Panc1 (cell line): Measurements from ENCODE around the gene TBC1D10B. TPM values are rescaled to one million over a fixed set of nuclear protein-coding genes. Genes with fewer than 3 reads are reported as not detected.
A peak's percentile ranks its signal among the peaks of the same experiment; 100 is the strongest.

ENCODE experiments used
- ATAC-seq: fragments of 200-7000 bp; cut with Tn5 transposase; 2 replicates; pipeline ENCODE4 v1.9.1; 2020; ENCODE audit warnings: mild to moderate bottlenecking, moderate library complexity
- BruUV-seq: library from RNA; stranded (reverse); fragments of 400-500 nt; replicated peaks from 2 replicates; lab custom pipeline; 2021; lab: Mats Ljungman, UMichigan
- CTCF ChIA-PET: fragments of 300-600 bp; sonication (Branson Sonifier 250); formaldehyde crosslinking; loops from one replicate; lab custom pipeline; 2022; ENCODE audit warnings: antibody characterized with exemption; lab: Charles Lee
- POLR2A ChIA-PET: fragments of 300-600 bp; sonication (Branson Sonifier 250); formaldehyde crosslinking; loops from one replicate; lab custom pipeline; 2022; ENCODE audit warnings: antibody characterized with exemption; lab: Charles Lee
- DNase-seq: peaks from one replicate; pipeline ENCODE4 v3.0.0-alpha.2; 2010; ENCODE audit warnings: low read depth, low spot score
- H3K27ac ChIP-seq: 2 replicates; pipeline ENCODE4 v1.5.1; 2011; ENCODE audit warnings: mild to moderate bottlenecking, low read length, inconsistent platforms
- H3K27me3 ChIP-seq: fragments of 200-500 bp; sonication (Bioruptor generic); 2 replicates; pipeline ENCODE4 v1.6.0; 2014; ENCODE audit warnings: low read length, inconsistent platforms; ENCODE audit not compliant: control insufficient read depth, insufficient read depth
- H3K36me3 ChIP-seq: fragments of 200-500 bp; sonication (Bioruptor generic); 2 replicates; pipeline ENCODE4 v1.5.1; 2014; ENCODE audit warnings: inconsistent platforms, mild to moderate bottlenecking, low read length, moderate library complexity; ENCODE audit not compliant: control insufficient read depth, insufficient read depth
- H3K4me1 ChIP-seq: 2 replicates; pipeline ENCODE4 v1.5.1; 2011; ENCODE audit warnings: inconsistent platforms, mild to moderate bottlenecking, low read length, moderate library complexity; ENCODE audit not compliant: control insufficient read depth, insufficient read depth
- H3K4me3 ChIP-seq, 2 experiments: 2 replicates each; pipeline ENCODE4 v1.5.1; 2011 to 2012; ENCODE audit warnings: low read depth in 2 of 2, low read length in 2 of 2, mild to moderate bottlenecking in 2 of 2, inconsistent platforms in 1 of 2, moderate library complexity in 1 of 2
- H3K9me3 ChIP-seq: fragments of 200-500 bp; sonication (Bioruptor generic); 2 replicates; pipeline ENCODE4 v1.5.1; 2014; ENCODE audit warnings: low read depth, mild to moderate bottlenecking, inconsistent platforms, low read length, moderate library complexity; ENCODE audit not compliant: control insufficient read depth, insufficient read depth
- POLR2AphosphoS5 ChIP-seq: IDR thresholded peaks from 2 replicates; pipeline ENCODE4 v1.6.1; 2012; ENCODE audit warnings: mild to moderate bottlenecking, low read depth, low read length, moderate library complexity
- SIN3A ChIP-seq: IDR thresholded peaks from 2 replicates; pipeline ENCODE4 v1.6.1; 2012; ENCODE audit warnings: low read depth, mild to moderate bottlenecking, low read length, moderate library complexity, borderline replicate concordance; ENCODE audit not compliant: insufficient read depth
- TCF7L2 ChIP-seq: IDR thresholded peaks from 2 replicates; pipeline ENCODE4 v1.6.1; 2011; ENCODE audit warnings: mild to moderate bottlenecking, low read depth, low read length, inconsistent platforms
- in situ Hi-C: cut with HindIII; loops from 2 replicates; pipeline ENCODE4 v1.10.0; 2016; ENCODE audit warnings: low sequenced_read_pairs, low pct_unique_long_range_greater_than_20kb
- intact Hi-C: fragments of 100-400 bp; cut with micrococcal nuclease; formaldehyde crosslinking; loops from one replicate; pipeline ENCODE4 v1.10.0; 2022; ENCODE audit not compliant: unreplicated experiment
- total RNA-seq: library from RNA; stranded (reverse); gene quantifications from one replicate; pipeline ENCODE4 v1.2.1, GENCODE V29; 2021; ENCODE audit not compliant: unreplicated experiment
- TF ChIP-seq, protein P1 (sequence below), 2 experiments: IDR thresholded peaks; 2 replicates each; pipeline ENCODE4 v1.6.1; 2011 to 2012; ENCODE audit warnings: low read depth in 2 of 2, control low read depth in 1 of 2, low read length in 1 of 2, mild to moderate bottlenecking in 1 of 2, moderate library complexity in 1 of 2; ENCODE audit not compliant: insufficient read depth in 1 of 2
- TF ChIP-seq, protein P2 (sequence below): fragments of 450-650 bp; IDR thresholded peaks from 2 replicates; pipeline ENCODE4 v1.5.1; 2017; ENCODE audit warnings: mild to moderate bottlenecking

TBC1D10B gene
- total RNA-seq, 1 experiment from 2014 or later = 52.6 TPM

DNA sequence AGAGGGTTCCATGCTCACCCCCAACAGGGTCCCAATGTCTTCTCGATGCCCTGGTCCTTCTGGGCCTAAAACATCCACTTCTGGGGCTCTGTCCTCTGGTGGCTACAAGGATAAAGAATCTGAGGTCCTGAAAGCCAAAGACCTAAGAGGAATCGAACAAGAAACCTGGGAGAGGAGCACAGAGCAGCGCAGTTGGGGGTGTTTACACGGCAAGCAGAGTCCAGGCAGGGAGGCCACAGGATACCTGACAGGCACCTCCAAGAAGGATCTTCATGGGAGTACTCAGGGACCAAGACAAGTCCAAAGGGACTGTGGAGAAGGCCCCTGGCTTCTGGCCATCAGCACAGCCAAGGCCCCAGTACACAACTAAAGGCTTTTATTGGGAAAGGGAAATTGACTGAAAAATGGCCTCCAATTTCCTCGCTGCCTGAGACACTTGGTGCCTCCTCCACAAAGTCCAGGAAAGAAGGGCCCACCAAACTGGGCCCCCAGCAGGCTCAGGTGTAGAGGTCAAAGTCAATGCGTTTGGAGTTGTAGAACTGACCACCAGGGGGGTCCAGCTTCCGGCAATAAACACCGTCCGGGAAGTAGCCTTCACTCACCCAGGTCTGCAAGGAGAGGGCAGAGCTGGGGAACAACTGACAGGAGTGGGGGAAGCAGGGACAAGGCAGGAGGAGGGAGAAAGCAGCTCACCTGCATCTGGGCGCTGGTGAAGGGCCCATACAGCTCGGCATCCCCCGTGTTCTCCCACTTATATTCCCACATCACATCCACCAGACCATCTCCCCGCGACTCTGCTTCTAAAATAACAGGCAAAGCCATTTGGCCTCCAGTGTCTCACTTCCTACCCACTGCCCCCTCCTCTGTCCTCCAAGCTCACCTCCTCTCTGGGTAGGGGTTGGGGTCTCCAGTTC is 17.5 kb downstream of the TBC1D10B start:
- no TSS peak for BruUV-seq
- H3K4me1 ChIP-seq = peaks cover 49% of the 10 kb centered on the region

DNA sequence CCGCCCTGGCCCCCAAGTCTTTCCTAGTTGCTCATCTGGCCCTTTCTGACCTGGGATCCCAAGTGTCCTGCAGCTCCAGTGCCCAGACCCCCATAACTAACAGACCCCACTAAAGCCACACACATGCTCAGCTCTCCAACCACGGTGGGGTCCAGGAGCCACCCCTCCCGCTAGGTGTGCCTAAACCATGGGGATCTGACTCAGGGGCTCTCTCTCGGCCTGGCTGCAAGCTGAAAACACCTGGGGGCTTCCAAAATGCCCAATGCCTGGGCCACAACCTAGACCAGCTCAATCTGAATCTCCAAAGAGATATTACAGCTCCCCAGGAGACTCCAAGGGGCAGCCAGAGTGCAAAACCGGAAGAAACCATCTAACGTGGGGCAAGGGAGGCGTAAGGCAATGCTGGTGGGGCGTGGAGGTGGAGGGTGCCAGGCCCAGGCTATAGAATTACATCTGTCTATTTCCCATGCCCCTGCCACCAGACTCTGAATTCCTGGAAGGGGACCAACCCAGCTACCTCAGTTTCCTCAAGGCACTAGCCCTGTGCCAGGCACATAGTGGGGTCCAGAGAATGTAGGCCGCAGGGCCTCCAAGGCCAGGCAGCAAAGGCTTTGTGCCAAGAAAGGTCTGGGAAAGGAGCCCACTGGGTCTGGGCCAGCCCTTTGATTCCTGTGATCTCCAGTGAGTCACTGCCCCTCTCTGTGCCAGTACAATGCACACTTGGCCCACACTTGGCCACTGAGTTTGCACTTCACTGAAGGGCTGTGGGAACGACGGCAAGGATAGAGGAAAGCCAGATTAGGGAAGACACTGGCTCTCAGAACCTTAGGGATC is 18.5 kb downstream of the TBC1D10B start:
- Histone ChIP-seq H3K27me3 (no peaks in the 10 kb centered on the region), H3K9me3 (no peaks in the 10 kb centered on the region), H3K4me1 (peaks cover 43% of the 10 kb centered on the region), H3K36me3 (peaks cover 5% of the 10 kb centered on the region), H3K27ac (peak overlapping the region; percentile 68), H3K4me3 (no peak overlapping the region)
- ATAC-seq (no peak), DNase-seq (no peak)
- POLR2A ChIA-PET = interaction anchor here (0.6 kb wide), 1 partner anchor 17 kb away, joined by 11 read pairs; no protein-coding TSS in a partner anchor
- peak; percentile 97 for TF ChIP-seq TCF7L2
- TF ChIP-seq SIN3A = no peak
- CTCF ChIA-PET = no interaction called here
- in situ Hi-C loops (no loop called here), intact Hi-C loops (no loop called here)
- no TSS peak for BruUV-seq

More for the DNA sequence above, 17.5 kb downstream of the TBC1D10B start:
- intact Hi-C loops = no loop called here
- DNase-seq = no peak
- Histone ChIP-seq H3K36me3 (peaks cover 5% of the 10 kb centered on the region), H3K4me3 (no peak overlapping the region), H3K27ac (peak overlapping the region; percentile 68), H3K9me3 (no peaks in the 10 kb centered on the region), H3K27me3 (no peaks in the 10 kb centered on the region)
- TF ChIP-seq, protein P1, sequence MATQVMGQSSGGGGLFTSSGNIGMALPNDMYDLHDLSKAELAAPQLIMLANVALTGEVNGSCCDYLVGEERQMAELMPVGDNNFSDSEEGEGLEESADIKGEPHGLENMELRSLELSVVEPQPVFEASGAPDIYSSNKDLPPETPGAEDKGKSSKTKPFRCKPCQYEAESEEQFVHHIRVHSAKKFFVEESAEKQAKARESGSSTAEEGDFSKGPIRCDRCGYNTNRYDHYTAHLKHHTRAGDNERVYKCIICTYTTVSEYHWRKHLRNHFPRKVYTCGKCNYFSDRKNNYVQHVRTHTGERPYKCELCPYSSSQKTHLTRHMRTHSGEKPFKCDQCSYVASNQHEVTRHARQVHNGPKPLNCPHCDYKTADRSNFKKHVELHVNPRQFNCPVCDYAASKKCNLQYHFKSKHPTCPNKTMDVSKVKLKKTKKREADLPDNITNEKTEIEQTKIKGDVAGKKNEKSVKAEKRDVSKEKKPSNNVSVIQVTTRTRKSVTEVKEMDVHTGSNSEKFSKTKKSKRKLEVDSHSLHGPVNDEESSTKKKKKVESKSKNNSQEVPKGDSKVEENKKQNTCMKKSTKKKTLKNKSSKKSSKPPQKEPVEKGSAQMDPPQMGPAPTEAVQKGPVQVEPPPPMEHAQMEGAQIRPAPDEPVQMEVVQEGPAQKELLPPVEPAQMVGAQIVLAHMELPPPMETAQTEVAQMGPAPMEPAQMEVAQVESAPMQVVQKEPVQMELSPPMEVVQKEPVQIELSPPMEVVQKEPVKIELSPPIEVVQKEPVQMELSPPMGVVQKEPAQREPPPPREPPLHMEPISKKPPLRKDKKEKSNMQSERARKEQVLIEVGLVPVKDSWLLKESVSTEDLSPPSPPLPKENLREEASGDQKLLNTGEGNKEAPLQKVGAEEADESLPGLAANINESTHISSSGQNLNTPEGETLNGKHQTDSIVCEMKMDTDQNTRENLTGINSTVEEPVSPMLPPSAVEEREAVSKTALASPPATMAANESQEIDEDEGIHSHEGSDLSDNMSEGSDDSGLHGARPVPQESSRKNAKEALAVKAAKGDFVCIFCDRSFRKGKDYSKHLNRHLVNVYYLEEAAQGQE (IDR thresholded peaks at IDR 0.05; ENCODE audit: insufficient read depth in 1 of 2, low read depth in 2 of 2, low read length in 1 of 2) = no peak
- TF ChIP-seq, protein P2, sequence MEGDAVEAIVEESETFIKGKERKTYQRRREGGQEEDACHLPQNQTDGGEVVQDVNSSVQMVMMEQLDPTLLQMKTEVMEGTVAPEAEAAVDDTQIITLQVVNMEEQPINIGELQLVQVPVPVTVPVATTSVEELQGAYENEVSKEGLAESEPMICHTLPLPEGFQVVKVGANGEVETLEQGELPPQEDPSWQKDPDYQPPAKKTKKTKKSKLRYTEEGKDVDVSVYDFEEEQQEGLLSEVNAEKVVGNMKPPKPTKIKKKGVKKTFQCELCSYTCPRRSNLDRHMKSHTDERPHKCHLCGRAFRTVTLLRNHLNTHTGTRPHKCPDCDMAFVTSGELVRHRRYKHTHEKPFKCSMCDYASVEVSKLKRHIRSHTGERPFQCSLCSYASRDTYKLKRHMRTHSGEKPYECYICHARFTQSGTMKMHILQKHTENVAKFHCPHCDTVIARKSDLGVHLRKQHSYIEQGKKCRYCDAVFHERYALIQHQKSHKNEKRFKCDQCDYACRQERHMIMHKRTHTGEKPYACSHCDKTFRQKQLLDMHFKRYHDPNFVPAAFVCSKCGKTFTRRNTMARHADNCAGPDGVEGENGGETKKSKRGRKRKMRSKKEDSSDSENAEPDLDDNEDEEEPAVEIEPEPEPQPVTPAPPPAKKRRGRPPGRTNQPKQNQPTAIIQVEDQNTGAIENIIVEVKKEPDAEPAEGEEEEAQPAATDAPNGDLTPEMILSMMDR = no peak
- TF ChIP-seq SIN3A (no peak), POLR2AphosphoS5 (no peak; the same call in 1 of the 2 replicates), TCF7L2 (no peak)
- ChIA-PET CTCF (no interaction called here), POLR2A (interaction anchor here (0.6 kb wide), 1 partner anchor 18 kb away, joined by 11 read pairs; no protein-coding TSS in a partner anchor)
- in situ Hi-C loops = no loop called here
- no peak for ATAC-seq
